HL-60 (cell line): ENCODE data around the gene HHAT.

Experiments
- CTCF ChIP-seq: IDR thresholded peaks from one replicate; pipeline ENCODE4 v1.5.1; 2011; ENCODE audit warnings: low read length, control low read depth, inconsistent platforms; ENCODE audit not compliant: insufficient read depth
- POLR2AphosphoS5 ChIP-seq: IDR thresholded peaks from 2 replicates; pipeline ENCODE4 v1.6.1; 2012; ENCODE audit warnings: low read depth

- TF ChIP-seq CTCF: no peak
- TF ChIP-seq POLR2AphosphoS5: no peak
These were observed 158.3 kb downstream of the HHAT start for GRCh38 chr1:210487021-210487420.
